SH-SY5Y (cell line): Measurements from ENCODE around the gene DEK.

Source experiments
- GATA2 ChIP-seq: IDR thresholded peaks from 2 replicates; pipeline ENCODE4 v1.6.1; 2011; ENCODE audit warnings: mild to moderate bottlenecking, low read depth, low read length
- GATA3 ChIP-seq: IDR thresholded peaks from 2 replicates; pipeline ENCODE4 v1.6.1; 2011; ENCODE audit warnings: low read depth, mild to moderate bottlenecking, low read length, moderate library complexity

DNA sequence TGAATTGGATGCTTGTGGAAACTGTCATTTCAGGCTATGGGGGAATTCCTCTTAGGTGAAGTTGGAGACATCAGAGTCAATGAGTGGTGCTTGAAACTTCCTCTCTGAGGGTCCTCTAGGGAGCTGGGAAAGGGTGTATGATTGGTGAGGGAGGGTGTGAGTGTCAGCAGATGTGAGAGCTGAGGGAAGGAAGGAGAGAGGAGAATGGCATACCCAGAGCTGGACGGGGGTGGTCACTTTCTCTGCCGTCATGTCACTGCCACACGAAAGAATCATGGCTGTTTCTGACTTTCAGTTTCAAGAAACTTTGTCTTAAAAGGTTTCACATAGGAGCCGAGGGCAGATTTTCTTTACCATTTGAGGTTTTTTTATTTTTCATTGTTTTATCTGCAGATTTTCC is 50.3 kb downstream of the DEK start:
- TF ChIP-seq GATA3 (no peak), GATA2 (no peak)
